Thyroid gland (tissue), 4 donors: ENCODE data around the gene ENGASE.

Experiments used
- POLR2A ChIP-seq, 2 donors: fragments of 450-650 bp; IDR thresholded peaks; one replicate each; pipeline ENCODE4 v1.6.1; 2017; ENCODE audit warnings: antibody characterized with exemption in 2 of 2, mild to moderate bottlenecking in 2 of 2, moderate library complexity in 1 of 2
- TF ChIP-seq, protein P1 (sequence below), 6 experiments: fragments of 200-600 bp in 3 of 6; fragments of 450-650 bp in 3 of 6; sonication (generic) in 3 of 6; IDR thresholded peaks; one replicate each; pipeline ENCODE4 v1.5.1; 2016 to 2019; ENCODE audit warnings: antibody characterized with exemption in 6 of 6, mild to moderate bottlenecking in 2 of 6, inconsistent platforms in 1 of 6, moderate library complexity in 1 of 6

DNA sequence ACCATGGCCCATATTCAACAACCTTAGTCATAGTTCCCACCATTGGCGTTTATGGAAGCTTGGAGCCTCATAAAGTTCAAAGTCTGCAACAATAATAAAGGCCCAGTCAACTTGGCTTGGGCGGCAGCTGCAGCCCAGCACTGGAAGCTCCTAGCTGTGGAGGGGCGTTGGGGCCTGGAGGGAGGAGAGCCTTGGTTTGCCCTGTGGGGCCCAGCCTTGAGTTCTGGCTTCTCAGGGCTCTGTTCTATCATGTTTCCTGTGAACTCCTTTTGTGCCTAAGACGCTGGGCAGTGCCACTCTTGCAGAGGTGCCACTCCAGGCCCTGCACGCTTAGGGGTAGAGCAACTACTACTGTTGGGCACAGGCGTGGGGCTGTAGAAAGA, 927 bp upstream of the ENGASE start:
- TF ChIP-seq, protein P1, sequence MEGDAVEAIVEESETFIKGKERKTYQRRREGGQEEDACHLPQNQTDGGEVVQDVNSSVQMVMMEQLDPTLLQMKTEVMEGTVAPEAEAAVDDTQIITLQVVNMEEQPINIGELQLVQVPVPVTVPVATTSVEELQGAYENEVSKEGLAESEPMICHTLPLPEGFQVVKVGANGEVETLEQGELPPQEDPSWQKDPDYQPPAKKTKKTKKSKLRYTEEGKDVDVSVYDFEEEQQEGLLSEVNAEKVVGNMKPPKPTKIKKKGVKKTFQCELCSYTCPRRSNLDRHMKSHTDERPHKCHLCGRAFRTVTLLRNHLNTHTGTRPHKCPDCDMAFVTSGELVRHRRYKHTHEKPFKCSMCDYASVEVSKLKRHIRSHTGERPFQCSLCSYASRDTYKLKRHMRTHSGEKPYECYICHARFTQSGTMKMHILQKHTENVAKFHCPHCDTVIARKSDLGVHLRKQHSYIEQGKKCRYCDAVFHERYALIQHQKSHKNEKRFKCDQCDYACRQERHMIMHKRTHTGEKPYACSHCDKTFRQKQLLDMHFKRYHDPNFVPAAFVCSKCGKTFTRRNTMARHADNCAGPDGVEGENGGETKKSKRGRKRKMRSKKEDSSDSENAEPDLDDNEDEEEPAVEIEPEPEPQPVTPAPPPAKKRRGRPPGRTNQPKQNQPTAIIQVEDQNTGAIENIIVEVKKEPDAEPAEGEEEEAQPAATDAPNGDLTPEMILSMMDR (IDR thresholded peaks at IDR 0.05) = no peak
- no peak for TF ChIP-seq POLR2A (IDR thresholded peaks at IDR 0.05)
